ENCODE results near the gene AKAP13.

Gene AKAP13, protein sequence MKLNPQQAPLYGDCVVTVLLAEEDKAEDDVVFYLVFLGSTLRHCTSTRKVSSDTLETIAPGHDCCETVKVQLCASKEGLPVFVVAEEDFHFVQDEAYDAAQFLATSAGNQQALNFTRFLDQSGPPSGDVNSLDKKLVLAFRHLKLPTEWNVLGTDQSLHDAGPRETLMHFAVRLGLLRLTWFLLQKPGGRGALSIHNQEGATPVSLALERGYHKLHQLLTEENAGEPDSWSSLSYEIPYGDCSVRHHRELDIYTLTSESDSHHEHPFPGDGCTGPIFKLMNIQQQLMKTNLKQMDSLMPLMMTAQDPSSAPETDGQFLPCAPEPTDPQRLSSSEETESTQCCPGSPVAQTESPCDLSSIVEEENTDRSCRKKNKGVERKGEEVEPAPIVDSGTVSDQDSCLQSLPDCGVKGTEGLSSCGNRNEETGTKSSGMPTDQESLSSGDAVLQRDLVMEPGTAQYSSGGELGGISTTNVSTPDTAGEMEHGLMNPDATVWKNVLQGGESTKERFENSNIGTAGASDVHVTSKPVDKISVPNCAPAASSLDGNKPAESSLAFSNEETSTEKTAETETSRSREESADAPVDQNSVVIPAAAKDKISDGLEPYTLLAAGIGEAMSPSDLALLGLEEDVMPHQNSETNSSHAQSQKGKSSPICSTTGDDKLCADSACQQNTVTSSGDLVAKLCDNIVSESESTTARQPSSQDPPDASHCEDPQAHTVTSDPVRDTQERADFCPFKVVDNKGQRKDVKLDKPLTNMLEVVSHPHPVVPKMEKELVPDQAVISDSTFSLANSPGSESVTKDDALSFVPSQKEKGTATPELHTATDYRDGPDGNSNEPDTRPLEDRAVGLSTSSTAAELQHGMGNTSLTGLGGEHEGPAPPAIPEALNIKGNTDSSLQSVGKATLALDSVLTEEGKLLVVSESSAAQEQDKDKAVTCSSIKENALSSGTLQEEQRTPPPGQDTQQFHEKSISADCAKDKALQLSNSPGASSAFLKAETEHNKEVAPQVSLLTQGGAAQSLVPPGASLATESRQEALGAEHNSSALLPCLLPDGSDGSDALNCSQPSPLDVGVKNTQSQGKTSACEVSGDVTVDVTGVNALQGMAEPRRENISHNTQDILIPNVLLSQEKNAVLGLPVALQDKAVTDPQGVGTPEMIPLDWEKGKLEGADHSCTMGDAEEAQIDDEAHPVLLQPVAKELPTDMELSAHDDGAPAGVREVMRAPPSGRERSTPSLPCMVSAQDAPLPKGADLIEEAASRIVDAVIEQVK (N-terminal part only)

DNA sequence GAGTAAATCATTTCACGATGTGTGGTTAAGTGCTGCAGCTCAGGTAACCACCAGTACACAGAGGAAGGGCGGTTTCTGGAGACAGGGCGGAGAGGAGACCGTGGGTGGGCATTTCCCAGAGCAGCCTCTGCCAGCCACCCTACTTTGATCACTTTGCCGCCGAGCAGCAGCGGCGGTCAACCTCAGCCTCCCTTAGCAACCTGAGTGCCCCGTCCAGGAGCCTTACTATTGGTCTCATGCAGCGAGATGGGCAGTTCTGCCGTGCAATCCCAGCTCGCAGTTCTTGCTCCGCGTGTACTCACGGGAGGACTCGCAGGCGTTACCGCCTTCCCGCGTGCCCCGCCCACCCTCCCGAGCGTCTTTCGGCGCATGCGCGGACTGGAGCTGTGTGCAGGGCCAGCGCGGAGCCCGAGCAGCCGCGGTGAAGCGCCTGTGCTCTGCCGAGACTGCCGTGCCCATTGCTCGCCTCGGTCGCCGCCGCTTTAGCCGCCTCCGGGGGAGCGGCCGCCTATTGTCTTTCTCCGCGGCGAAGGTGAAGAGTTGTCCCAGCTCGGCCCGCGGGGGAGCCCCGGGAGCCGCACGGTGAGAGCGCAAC, at the start of gene AKAP13:
Gene AKAP13, plus strand, starts transcription at position 387 of the 595 bp plus-strand sequence. CDS start 105,118 bp downstream, outside the sequence.
- no peak within 1 kb of the TSS for H3K27ac ChIP-seq (ENCODE audit: low read length)
- H3K36me3 ChIP-seq (ENCODE audit: insufficient read depth, low read depth, low read length): no peaks in the 10 kb centered on the region
- no peaks in the 10 kb centered on the region for H3K9me3 ChIP-seq (ENCODE audit: insufficient read depth, low read depth, low read length)
- H3K9ac ChIP-seq (ENCODE audit: low read depth, low read length): peak within 1 kb of the TSS; percentile 71; the same call in 1 of the 2 replicates
- no peaks in the 10 kb centered on the region for H3K4me1 ChIP-seq (ENCODE audit: insufficient read depth, low read length)
- no peaks in the 10 kb centered on the region for H3K27me3 ChIP-seq (ENCODE audit: insufficient read depth, low read length)
- peak within 1 kb of the TSS; percentile 82 for H3K4me3 ChIP-seq (ENCODE audit: low read length)

DNA sequence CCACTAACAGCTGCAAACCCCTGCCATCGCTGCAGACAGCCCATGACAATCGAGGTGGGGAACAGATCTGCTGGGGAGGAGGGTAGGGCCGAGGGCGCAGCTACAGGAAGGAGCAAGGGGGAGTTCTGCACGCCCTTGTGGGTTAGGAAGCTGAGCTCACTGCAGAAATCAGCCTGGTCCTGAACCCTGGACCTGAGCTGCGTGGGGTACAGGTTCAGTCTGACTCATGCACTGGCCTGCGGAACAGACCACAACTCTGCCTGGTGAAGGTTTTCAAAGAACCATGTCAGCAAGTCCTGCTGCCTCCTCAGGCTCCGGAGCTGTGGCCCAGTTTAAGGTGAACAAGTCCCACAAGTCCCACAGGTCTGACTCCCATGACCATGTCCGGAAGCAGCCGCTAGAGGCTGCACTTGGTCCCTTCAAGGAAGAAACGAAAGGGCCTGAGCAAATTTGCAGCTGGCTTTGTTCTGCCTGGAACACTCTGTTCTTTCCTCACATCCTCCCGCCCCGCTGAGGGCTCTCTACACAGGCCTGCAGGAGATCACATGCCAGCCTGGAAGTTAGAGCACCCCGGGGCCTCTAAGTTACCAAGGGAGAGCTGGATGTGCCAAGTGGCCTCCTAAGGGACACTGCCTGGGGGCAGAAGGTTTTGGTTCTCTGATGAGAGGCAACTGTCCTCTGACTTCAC, 49.4 kb upstream of the AKAP13 start:
- Histone ChIP-seq H3K36me3 (ENCODE audit: insufficient read depth, low read depth, low read length) (no peaks in the 10 kb centered on the region), H3K4me3 (ENCODE audit: low read length) (no peak overlapping the region), H3K9me3 (ENCODE audit: insufficient read depth, low read depth, low read length) (no peaks in the 10 kb centered on the region), H3K27ac (ENCODE audit: low read length) (no peak overlapping the region), H3K27me3 (ENCODE audit: insufficient read depth, low read length) (no peaks in the 10 kb centered on the region; the same call in 1 of the 2 replicates), H3K4me1 (ENCODE audit: insufficient read depth, low read length) (peaks cover 15% of the 10 kb centered on the region), H3K9ac (ENCODE audit: low read depth, low read length) (0 out of 2 replicates have a peak overlapping the region, but pooled peaks have one; percentile 27)

DNA sequence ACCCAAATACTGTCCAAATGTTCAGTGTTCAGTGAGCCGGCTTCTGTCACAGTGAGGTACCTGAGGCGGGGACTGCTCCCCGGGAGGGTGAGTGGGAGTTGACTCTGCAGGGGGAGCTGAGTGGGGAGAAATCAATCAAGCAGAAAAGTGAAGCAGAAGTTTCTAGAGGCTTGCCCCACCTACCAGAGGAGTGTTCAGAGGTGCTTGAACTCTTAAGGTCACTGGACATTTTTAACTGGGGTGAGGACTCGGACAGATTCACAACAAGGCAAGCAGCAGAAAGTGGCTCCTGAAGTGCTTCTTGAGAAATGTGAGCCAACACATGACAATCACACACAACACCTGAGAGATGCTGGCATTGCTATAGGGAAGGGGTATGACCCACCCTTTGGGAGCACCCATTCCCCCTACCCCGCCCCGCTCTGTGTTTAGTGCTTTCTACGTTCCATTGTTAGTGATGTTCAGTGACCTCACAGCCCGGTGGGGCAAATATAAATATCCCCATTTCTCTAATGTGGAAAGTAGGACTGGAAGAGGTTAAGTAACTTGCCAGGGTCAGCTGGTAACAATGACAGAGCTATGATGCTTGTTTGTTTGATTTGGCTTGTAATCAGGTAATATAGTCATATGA, 48.6 kb upstream of the AKAP13 start:
- 0 out of 2 replicates have a peak overlapping the region, but pooled peaks have one; percentile 27 for H3K9ac ChIP-seq (ENCODE audit: low read depth, low read length)
- no peak overlapping the region for H3K27ac ChIP-seq (ENCODE audit: low read length)
- H3K4me1 ChIP-seq (ENCODE audit: insufficient read depth, low read length): peaks cover 10% of the 10 kb centered on the region
- no peaks in the 10 kb centered on the region for H3K9me3 ChIP-seq (ENCODE audit: insufficient read depth, low read depth, low read length)
- no peaks in the 10 kb centered on the region; the same call in 1 of the 2 replicates for H3K27me3 ChIP-seq (ENCODE audit: insufficient read depth, low read length)
- H3K36me3 ChIP-seq (ENCODE audit: insufficient read depth, low read depth, low read length): no peaks in the 10 kb centered on the region
- no peak overlapping the region for H3K4me3 ChIP-seq (ENCODE audit: low read length)

GRCh38 chr15:85333132-85333831, 47.1 kb upstream of the AKAP13 start:
- H3K27ac ChIP-seq (ENCODE audit: low read length): no peak overlapping the region
- H3K27me3 ChIP-seq (ENCODE audit: insufficient read depth, low read length): no peaks in the 10 kb centered on the region; the same call in 1 of the 2 replicates

DNA sequence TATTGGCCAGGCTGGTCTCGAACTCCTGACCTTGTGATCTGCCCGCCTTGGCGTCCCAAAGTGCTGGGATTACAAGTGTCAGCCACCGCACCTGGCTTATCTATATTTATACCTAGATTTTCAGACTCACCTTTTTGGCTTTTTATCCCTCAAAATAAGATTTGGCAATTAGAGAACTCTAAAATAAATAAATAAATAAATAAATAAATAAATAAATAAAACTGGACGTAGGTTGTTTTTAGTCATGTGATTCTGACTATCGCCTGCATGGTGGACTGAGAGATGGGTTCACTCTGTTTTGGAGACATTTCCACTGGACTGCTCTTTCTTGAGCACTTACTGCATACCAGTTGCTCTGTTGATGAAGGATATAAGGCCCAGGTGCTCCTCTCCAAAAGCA, 46.2 kb upstream of the AKAP13 start:
- Histone ChIP-seq H3K27me3 (ENCODE audit: insufficient read depth, low read length) (no peaks in the 10 kb centered on the region; the same call in 1 of the 2 replicates), H3K4me3 (ENCODE audit: low read length) (no peak overlapping the region), H3K27ac (ENCODE audit: low read length) (no peak overlapping the region), H3K36me3 (ENCODE audit: insufficient read depth, low read depth, low read length) (no peaks in the 10 kb centered on the region), H3K4me1 (ENCODE audit: insufficient read depth, low read length) (peaks cover 21% of the 10 kb centered on the region), H3K9me3 (ENCODE audit: insufficient read depth, low read depth, low read length) (no peaks in the 10 kb centered on the region), H3K9ac (ENCODE audit: low read depth, low read length) (no peak overlapping the region)

More at GRCh38 chr15:85333132-85333831, 47.1 kb upstream of the AKAP13 start:
- Histone ChIP-seq H3K9ac (ENCODE audit: low read depth, low read length) (no peak overlapping the region), H3K4me3 (ENCODE audit: low read length) (no peak overlapping the region), H3K9me3 (ENCODE audit: insufficient read depth, low read depth, low read length) (no peaks in the 10 kb centered on the region), H3K4me1 (ENCODE audit: insufficient read depth, low read length) (peaks cover 21% of the 10 kb centered on the region), H3K36me3 (ENCODE audit: insufficient read depth, low read depth, low read length) (no peaks in the 10 kb centered on the region)

DNA sequence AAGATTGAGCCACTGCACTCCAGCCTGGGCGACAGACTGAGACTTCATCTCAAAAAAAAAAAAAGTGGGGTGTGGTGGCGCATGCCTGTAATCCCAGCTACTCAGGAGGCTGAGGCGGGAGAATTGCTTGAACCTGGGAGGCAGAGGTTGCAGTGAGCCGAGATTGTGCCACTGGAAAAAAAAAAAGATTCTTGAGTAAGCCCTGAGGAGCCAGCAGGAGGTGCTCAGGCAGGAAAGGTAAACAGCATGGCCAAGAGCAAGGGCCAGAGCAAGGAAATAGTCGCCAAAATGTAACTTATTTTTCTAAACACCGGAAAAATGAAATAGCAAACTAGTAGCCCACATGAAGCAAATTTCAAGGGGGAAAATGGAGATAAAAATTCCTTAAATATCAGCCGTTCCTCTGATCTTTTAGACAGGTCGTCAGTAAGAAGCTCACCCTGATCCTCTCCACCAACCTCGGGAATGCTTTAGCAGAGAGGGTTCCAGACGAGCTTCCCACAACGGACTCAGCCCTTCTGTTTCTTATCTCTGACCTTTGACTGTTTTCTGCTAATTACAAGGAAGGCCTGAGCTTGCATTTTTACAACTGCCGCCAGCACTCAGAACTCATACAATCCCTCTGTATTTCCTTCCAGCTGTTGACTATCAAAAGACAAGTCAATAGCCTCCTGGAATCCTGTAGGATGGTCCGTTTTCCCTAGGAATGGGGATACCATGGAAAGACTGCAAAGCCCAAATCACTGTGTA, 45.0 kb upstream of the AKAP13 start:
- H3K9ac ChIP-seq (ENCODE audit: low read depth, low read length): no peak overlapping the region
- no peaks in the 10 kb centered on the region for H3K27me3 ChIP-seq (ENCODE audit: insufficient read depth, low read length)
- peaks cover 21% of the 10 kb centered on the region for H3K4me1 ChIP-seq (ENCODE audit: insufficient read depth, low read length)
- H3K27ac ChIP-seq (ENCODE audit: low read length): no peak overlapping the region
- no peaks in the 10 kb centered on the region for H3K36me3 ChIP-seq (ENCODE audit: insufficient read depth, low read depth, low read length)
- H3K9me3 ChIP-seq (ENCODE audit: insufficient read depth, low read depth, low read length): no peaks in the 10 kb centered on the region
- no peak overlapping the region for H3K4me3 ChIP-seq (ENCODE audit: low read length)

GRCh38 chr15:85336880-85337279, 43.5 kb upstream of the AKAP13 start:
- Histone ChIP-seq H3K27ac (ENCODE audit: low read length) (no peak overlapping the region), H3K4me3 (ENCODE audit: low read length) (no peak overlapping the region), H3K36me3 (ENCODE audit: insufficient read depth, low read depth, low read length) (no peaks in the 10 kb centered on the region), H3K9me3 (ENCODE audit: insufficient read depth, low read depth, low read length) (no peaks in the 10 kb centered on the region), H3K9ac (ENCODE audit: low read depth, low read length) (no peak overlapping the region; the same call in 1 of the 2 replicates), H3K4me1 (ENCODE audit: insufficient read depth, low read length) (peaks cover 15% of the 10 kb centered on the region), H3K27me3 (ENCODE audit: insufficient read depth, low read length) (no peaks in the 10 kb centered on the region)

DNA sequence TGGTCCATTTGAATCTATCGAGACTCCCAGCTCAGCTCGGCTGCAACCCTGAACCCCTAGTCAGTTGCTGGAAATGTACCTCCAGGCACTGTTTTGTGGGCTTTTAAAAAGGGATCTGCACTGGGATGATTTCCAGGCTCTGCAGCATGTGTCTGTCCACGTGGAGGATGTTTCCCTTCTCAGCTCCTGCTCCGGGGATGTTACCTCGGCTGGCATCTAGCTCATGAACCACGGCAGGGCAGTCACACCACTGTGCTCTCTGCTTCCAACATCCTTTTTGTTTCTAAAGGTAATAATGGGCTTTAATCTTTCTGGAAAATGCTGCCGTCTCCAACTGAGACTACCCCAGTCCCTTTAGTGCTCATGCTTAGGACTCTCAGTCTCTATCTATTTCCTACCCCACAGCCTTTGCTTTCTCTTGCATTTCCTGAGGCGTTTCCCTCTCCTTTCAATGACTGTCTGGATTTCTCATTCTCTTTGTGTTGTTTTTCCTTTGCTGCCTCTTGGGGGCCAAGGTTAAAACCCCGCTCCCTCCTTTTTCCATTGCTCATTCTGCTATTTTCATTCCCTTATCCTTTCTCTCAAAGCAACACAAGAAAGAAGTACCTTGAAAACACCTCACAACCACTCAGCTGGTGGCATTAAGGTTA, 42.9 kb upstream of the AKAP13 start:
- Histone ChIP-seq H3K4me1 (ENCODE audit: insufficient read depth, low read length) (peaks cover 15% of the 10 kb centered on the region), H3K9me3 (ENCODE audit: insufficient read depth, low read depth, low read length) (no peaks in the 10 kb centered on the region), H3K27me3 (ENCODE audit: insufficient read depth, low read length) (no peaks in the 10 kb centered on the region), H3K36me3 (ENCODE audit: insufficient read depth, low read depth, low read length) (no peaks in the 10 kb centered on the region), H3K4me3 (ENCODE audit: low read length) (0 out of 2 replicates have a peak overlapping the region, but pooled peaks have one; percentile 11), H3K9ac (ENCODE audit: low read depth, low read length) (peak overlapping the region; percentile 42; the same call in 1 of the 2 replicates), H3K27ac (ENCODE audit: low read length) (no peak overlapping the region)

GRCh38 chr15:85340321-85340665, 40.1 kb upstream of the AKAP13 start:
- Histone ChIP-seq H3K9ac (ENCODE audit: low read depth, low read length) (no peak overlapping the region), H3K9me3 (ENCODE audit: insufficient read depth, low read depth, low read length) (no peaks in the 10 kb centered on the region), H3K4me3 (ENCODE audit: low read length) (no peak overlapping the region), H3K4me1 (ENCODE audit: insufficient read depth, low read length) (peaks cover 15% of the 10 kb centered on the region), H3K27me3 (ENCODE audit: insufficient read depth, low read length) (no peaks in the 10 kb centered on the region), H3K36me3 (ENCODE audit: insufficient read depth, low read depth, low read length) (no peaks in the 10 kb centered on the region), H3K27ac (ENCODE audit: low read length) (no peak overlapping the region)

Measured in iPS-20b (cell line).